Esophagus squamous epithelium (tissue), 5 donors: ENCODE measurements around the gene ANTXR1. TPM values are rescaled to one million over a fixed set of nuclear protein-coding genes. Genes with fewer than 3 reads are reported as not detected.

Experiments
- DNase-seq: peaks from one replicate; lab custom pipeline; 2025; lab: John Stamatoyannopoulos, UW
- H3K27ac ChIP-seq, 4 donors: fragments of 200-600 bp; sonication (generic); one replicate each; pipeline ENCODE4 v1.5.1; 2016 to 2019; ENCODE audit warnings: mild to moderate bottlenecking in 1 of 4
- H3K27me3 ChIP-seq, 4 donors: fragments of 200-600 bp; sonication (generic); 1 replicate in 3 of 4; 2 replicates in 1 of 4; pipeline versions ENCODE4 v1.5.1 to v1.6.0; 2017 to 2021; ENCODE audit warnings: antibody characterized with exemption in 1 of 4
- H3K36me3 ChIP-seq, 3 donors: fragments of 200-600 bp; sonication (generic); one replicate each; pipeline ENCODE4 v1.5.1; 2016 to 2019
- H3K4me1 ChIP-seq, 3 donors: fragments of 200-600 bp; sonication (generic); one replicate each; pipeline ENCODE4 v1.5.1; 2017 to 2019
- H3K4me3 ChIP-seq, 4 donors: fragments of 200-600 bp; sonication (generic); 1 replicate in 3 of 4; 2 replicates in 1 of 4; pipeline ENCODE4 v1.5.1; 2016 to 2019; ENCODE audit warnings: mild to moderate bottlenecking in 2 of 4, moderate library complexity in 1 of 4
- H3K9me3 ChIP-seq, 3 donors: fragments of 200-600 bp; sonication (generic); one replicate each; pipeline ENCODE4 v1.5.1; 2016 to 2019
- POLR2A ChIP-seq, 4 donors: fragments of 450-650 bp; IDR thresholded peaks; one replicate each; pipeline ENCODE4 v1.6.1; 2017; ENCODE audit warnings: antibody characterized with exemption in 4 of 4, mild to moderate bottlenecking in 4 of 4, moderate library complexity in 3 of 4
- WGBS, 2 donors: methylation state at CpG; one replicate each; pipeline ENCODE4 v1.1.5; 2018; 5-methylcytosine and 5-hydroxymethylcytosine counted together
- intact Hi-C: fragments of 100-400 bp; cut with DNase I; formaldehyde crosslinking; loops from one replicate; pipeline ENCODE4 v1.15.0; 2022
- total RNA-seq, 4 donors: library from RNA; depleted of rRNA; stranded (reverse); fragments of >200 nt; gene quantifications; one replicate each; pipeline ENCODE4 v1.1.0, GENCODE V29; 2016
- TF ChIP-seq, protein P1 (sequence below), 6 experiments: fragments of 450-650 bp in 4 of 6; fragments of 200-600 bp in 2 of 6; sonication (generic) in 2 of 6; IDR thresholded peaks; one replicate each; pipeline ENCODE4 v1.5.1; 2016 to 2019; ENCODE audit warnings: antibody characterized with exemption in 6 of 6, mild to moderate bottlenecking in 4 of 6, moderate library complexity in 4 of 6
- donor health status: DM: yes; HTN: yes; CAD: no.

ANTXR1 gene
- total RNA-seq, 4 donors from 2014 or later, result 7.8 to 50.9 (median 17.3) TPM

DNA sequence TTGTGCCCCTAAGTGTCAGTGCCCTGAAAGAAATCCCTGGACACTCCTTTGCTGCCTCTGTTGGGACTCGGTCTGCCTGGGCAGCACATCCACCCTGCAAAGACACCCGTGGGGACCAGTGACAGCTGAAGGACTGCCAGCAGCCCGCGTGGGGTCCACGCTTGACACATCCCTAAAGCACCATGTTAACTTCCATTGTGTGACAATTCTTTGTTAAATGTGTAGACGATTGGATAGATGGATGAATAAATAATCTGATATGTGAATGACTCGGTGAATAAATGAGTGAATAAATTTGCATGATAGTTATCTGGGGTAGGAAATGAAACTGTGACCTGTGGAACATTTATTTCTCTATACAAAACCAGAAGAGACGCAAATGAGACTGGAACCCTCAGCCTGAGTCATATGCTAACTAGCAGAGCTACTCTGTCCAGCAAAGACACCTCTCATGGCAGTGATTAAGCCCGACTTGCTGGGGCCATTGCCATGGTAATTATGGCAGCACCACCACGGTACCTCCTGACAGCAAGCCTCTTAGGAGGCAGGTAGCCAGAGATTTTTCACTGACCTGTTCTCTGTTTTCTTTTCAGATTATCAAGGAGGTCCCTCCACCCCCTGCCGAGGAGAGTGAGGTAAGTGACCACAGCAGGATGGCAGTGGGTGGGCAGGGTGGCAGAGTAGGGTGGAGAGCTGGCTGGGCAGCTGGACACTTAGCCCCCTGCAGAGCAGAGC, 156.8 kb downstream of the ANTXR1 start:
- intact Hi-C loops, result no loop called here
- 57 to 74% methylated on average over 8 to 10 of the region's 11 CpGs for WGBS, 2 donors
- no peak for TF ChIP-seq POLR2A (IDR thresholded peaks at IDR 0.05)
- TF ChIP-seq, protein P1, sequence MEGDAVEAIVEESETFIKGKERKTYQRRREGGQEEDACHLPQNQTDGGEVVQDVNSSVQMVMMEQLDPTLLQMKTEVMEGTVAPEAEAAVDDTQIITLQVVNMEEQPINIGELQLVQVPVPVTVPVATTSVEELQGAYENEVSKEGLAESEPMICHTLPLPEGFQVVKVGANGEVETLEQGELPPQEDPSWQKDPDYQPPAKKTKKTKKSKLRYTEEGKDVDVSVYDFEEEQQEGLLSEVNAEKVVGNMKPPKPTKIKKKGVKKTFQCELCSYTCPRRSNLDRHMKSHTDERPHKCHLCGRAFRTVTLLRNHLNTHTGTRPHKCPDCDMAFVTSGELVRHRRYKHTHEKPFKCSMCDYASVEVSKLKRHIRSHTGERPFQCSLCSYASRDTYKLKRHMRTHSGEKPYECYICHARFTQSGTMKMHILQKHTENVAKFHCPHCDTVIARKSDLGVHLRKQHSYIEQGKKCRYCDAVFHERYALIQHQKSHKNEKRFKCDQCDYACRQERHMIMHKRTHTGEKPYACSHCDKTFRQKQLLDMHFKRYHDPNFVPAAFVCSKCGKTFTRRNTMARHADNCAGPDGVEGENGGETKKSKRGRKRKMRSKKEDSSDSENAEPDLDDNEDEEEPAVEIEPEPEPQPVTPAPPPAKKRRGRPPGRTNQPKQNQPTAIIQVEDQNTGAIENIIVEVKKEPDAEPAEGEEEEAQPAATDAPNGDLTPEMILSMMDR (IDR thresholded peaks at IDR 0.05), result no peak
- Histone ChIP-seq H3K36me3 (no peaks in the 10 kb centered on the region), H3K27ac (peak overlapping the region in 3 of 4 donors; percentile 27 to 64 (median 38)), H3K9me3 (no peaks in the 10 kb centered on the region), H3K4me1 (peaks cover 13 to 63% (median 21%) of the 10 kb centered on the region in 3 donors), H3K27me3 (no peaks in the 10 kb centered on the region), H3K4me3 (no peak overlapping the region)
- DNase-seq, result no peak

GRCh38 chr2:69170661-69171060, 157.7 kb downstream of the ANTXR1 start:
- Histone ChIP-seq H3K4me1 (peaks cover 11 to 60% (median 16%) of the 10 kb centered on the region in 3 donors), H3K9me3 (no peaks in the 10 kb centered on the region), H3K27ac (peak overlapping the region in 3 of 4 donors; percentile 47 to 78 (median 64)), H3K27me3 (no peaks in the 10 kb centered on the region), H3K36me3 (no peaks in the 10 kb centered on the region), H3K4me3 (no peak overlapping the region)
- no peak for TF ChIP-seq POLR2A (IDR thresholded peaks at IDR 0.05)
- TF ChIP-seq, protein P1 (IDR thresholded peaks at IDR 0.05), result no peak
- intact Hi-C loops, result no loop called here
- WGBS, 2 donors, result 70 to 77% methylated on average over 3 of the region's 3 CpGs
- no peak for DNase-seq

DNA sequence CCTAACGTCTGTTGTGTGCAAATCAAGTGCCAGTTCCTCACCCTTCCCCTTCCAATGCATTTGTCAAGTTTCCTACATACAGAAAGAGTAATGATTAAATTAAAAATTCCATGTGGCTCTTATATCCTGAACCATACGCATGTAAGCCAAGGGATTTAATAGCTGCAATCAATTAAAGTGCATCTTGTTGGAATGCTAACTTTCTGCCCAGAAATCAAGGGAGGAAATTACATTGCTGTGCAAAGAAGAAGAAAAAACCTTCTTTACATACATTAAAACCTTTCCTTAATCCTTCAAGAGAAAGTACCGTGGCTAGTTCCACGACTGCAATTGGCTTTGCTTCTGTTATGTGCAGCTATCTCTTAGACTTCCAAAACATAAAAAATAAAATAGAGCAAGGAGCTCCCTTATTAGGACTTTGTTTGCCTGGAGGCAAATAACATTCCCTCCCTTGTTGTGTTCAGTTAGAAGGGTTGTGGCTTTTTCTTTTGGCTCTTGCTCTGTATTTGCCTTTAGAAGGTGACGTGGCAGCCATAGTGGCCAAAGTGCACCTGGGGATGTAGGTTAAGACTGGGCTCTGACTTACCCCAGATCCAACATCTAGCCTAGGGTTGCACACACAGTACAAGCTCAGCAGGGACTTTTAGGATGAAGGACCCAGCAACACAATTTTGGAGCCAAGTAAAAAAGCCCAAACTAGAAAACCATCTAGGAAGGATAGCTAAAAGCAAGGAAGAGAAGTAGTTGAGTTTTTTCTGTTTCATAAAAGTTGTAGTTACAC, 158.3 kb downstream of the ANTXR1 start:
- WGBS, 2 donors, result 21 to 28% methylated on average over 5 of the region's 5 CpGs

GRCh38 chr2:69171897-69172525, 159.0 kb downstream of the ANTXR1 start:
- Histone ChIP-seq H3K9me3 (no peaks in the 10 kb centered on the region), H3K4me3 (no peak overlapping the region), H3K27ac (peak overlapping the region in 3 of 4 donors; percentile 36 to 78 (median 64)), H3K27me3 (no peaks in the 10 kb centered on the region), H3K4me1 (peaks cover 17 to 70% (median 26%) of the 10 kb centered on the region in 3 donors), H3K36me3 (no peaks in the 10 kb centered on the region)
- no peak for TF ChIP-seq POLR2A (IDR thresholded peaks at IDR 0.05)
- TF ChIP-seq, protein P1 (IDR thresholded peaks at IDR 0.05), result no peak
- 59 to 79% methylated on average over 7 of the region's 7 CpGs for WGBS, 2 donors
- intact Hi-C loops, result no loop called here
- DNase-seq, result no peak

More for the DNA sequence above, 158.3 kb downstream of the ANTXR1 start:
- H3K27ac ChIP-seq, result peak overlapping the region in 3 of 4 donors; percentile 47 to 78 (median 64)
- no peaks in the 10 kb centered on the region for H3K9me3 ChIP-seq
- TF ChIP-seq, protein P1 (IDR thresholded peaks at IDR 0.05), result no peak
- no peak for TF ChIP-seq POLR2A (IDR thresholded peaks at IDR 0.05)
- no peak overlapping the region for H3K4me3 ChIP-seq
- no peaks in the 10 kb centered on the region for H3K36me3 ChIP-seq
- H3K4me1 ChIP-seq, result peaks cover 11 to 67% (median 18%) of the 10 kb centered on the region in 3 donors
- H3K27me3 ChIP-seq, result no peaks in the 10 kb centered on the region
- intact Hi-C loops, result no loop called here
- no peak for DNase-seq
